Breast epithelium (tissue), 4 donors: ENCODE measurements around the gene ZNF514. TPM values are rescaled to one million over a fixed set of nuclear protein-coding genes. Genes with fewer than 3 reads are reported as not detected.

Experiments
- DNase-seq, 2 donors: peaks; one replicate each; pipeline ENCODE4 v3.0.0-alpha.2; 2019; ENCODE audit warnings: low spot score in 2 of 2
- H3K27ac ChIP-seq, 2 donors: fragments of 200-600 bp; sonication (generic) in 1 of 2; one replicate each; pipeline ENCODE4 v1.5.1; 2016 to 2019; ENCODE audit warnings: mild to moderate bottlenecking in 1 of 2
- H3K27me3 ChIP-seq, 2 donors: fragments of 200-600 bp; sonication (generic) in 1 of 2; one replicate each; pipeline versions ENCODE4 v1.5.1 to v1.6.0; 2017 to 2019; ENCODE audit warnings: control low read depth in 1 of 2, mild to moderate bottlenecking in 1 of 2
- H3K36me3 ChIP-seq: fragments of 200-600 bp; one replicate; pipeline ENCODE4 v1.5.1; 2019
- H3K4me1 ChIP-seq, 2 donors: fragments of 200-600 bp; sonication (generic); one replicate each; pipeline ENCODE4 v1.5.1; 2016 to 2019; ENCODE audit warnings: control low read depth in 1 of 2
- H3K4me3 ChIP-seq, 3 donors: fragments of 200-600 bp; sonication (generic); 1 replicate in 2 of 3; 2 replicates in 1 of 3; pipeline ENCODE4 v1.5.1; 2016 to 2019; ENCODE audit warnings: mild to moderate bottlenecking in 3 of 3, moderate library complexity in 2 of 3
- H3K9me3 ChIP-seq, 2 donors: fragments of 200-600 bp; sonication (generic) in 1 of 2; one replicate each; pipeline ENCODE4 v1.5.1; 2016 to 2019; ENCODE audit warnings: control low read depth in 1 of 2
- POLR2A ChIP-seq: fragments of 450-650 bp; IDR thresholded peaks from one replicate; pipeline ENCODE4 v1.6.1; 2016; ENCODE audit warnings: antibody characterized with exemption, mild to moderate bottlenecking, moderate library complexity
- POLR2AphosphoS5 ChIP-seq, 3 donors: sonication (generic); formaldehyde crosslinking; IDR thresholded peaks; one replicate each; pipeline ENCODE4 v1.6.1; 2017; ENCODE audit warnings: antibody characterized with exemption in 3 of 3
- intact Hi-C: fragments of 100-400 bp; cut with DNase I; formaldehyde crosslinking; loops from one replicate; pipeline ENCODE4 v1.15.1; 2023; ENCODE audit warnings: low total_unique reads
- total RNA-seq, 3 donors: library from RNA; depleted of rRNA; stranded (reverse); fragments of >200 nt; gene quantifications; one replicate each; pipeline ENCODE4 v1.1.0, GENCODE V29; 2016
- TF ChIP-seq, protein P1 (sequence below), 3 donors: fragments of 450-650 bp; IDR thresholded peaks; one replicate each; pipeline ENCODE4 v1.5.1; 2016 to 2017; ENCODE audit warnings: antibody characterized with exemption in 3 of 3, mild to moderate bottlenecking in 3 of 3, moderate library complexity in 3 of 3

ZNF514 gene
- total RNA-seq, 3 donors from 2014 or later: 18.7 to 36.1 (median 25.3) TPM

DNA sequence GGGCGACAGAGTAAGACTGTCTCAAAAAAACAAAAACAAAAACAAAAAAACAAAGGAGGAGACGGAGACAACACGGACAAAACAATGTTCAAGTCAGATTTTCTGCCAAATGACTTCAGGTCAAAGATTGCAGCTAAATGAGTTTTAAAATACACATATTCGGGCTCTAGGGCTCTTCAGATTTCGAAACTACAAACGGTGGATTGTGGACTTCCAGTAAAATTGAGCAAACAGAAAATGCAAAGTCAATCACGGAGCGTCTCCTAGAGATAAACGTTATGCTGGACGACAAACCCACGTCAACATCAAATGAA, 38.6 kb downstream of the ZNF514 start:
- DNase-seq: no peak
- peak overlapping the region; percentile 80 to 87 (median 86) for H3K4me3 ChIP-seq
- H3K27ac ChIP-seq: peak overlapping the region; percentile 88 to 90
- intact Hi-C loops: no loop called here
- no peak for TF ChIP-seq POLR2A
- TF ChIP-seq, protein P1, sequence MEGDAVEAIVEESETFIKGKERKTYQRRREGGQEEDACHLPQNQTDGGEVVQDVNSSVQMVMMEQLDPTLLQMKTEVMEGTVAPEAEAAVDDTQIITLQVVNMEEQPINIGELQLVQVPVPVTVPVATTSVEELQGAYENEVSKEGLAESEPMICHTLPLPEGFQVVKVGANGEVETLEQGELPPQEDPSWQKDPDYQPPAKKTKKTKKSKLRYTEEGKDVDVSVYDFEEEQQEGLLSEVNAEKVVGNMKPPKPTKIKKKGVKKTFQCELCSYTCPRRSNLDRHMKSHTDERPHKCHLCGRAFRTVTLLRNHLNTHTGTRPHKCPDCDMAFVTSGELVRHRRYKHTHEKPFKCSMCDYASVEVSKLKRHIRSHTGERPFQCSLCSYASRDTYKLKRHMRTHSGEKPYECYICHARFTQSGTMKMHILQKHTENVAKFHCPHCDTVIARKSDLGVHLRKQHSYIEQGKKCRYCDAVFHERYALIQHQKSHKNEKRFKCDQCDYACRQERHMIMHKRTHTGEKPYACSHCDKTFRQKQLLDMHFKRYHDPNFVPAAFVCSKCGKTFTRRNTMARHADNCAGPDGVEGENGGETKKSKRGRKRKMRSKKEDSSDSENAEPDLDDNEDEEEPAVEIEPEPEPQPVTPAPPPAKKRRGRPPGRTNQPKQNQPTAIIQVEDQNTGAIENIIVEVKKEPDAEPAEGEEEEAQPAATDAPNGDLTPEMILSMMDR (IDR thresholded peaks at IDR 0.05): no peak
- TF ChIP-seq POLR2AphosphoS5 (IDR thresholded peaks at IDR 0.05): no peak
- no peaks in the 10 kb centered on the region for H3K9me3 ChIP-seq
- H3K27me3 ChIP-seq: no peaks in the 10 kb centered on the region
- peaks cover 0 to 4% of the 10 kb centered on the region in 2 donors for H3K4me1 ChIP-seq
- no peaks in the 10 kb centered on the region for H3K36me3 ChIP-seq

DNA sequence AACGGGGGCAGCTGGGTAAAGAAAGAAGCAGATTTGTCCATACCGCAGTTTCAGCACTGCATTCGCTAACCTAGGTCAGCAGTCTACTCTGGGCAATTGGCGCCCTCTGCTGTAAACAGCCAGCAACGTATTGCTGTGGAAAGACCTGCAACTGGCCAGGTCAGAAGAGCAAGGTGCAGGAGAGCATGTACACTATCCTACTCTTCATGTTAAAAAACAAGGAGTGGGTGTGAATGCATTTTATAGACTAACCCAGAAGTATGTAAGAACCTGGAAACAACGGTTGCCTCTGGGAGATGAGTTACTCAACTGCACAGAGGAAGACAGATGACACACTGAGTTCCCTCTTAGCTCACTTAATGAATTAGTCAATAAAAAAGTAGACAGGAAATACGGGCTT, 44.2 kb downstream of the ZNF514 start:
- Histone ChIP-seq H3K27me3 (no peaks in the 10 kb centered on the region), H3K36me3 (no peaks in the 10 kb centered on the region), H3K4me1 (peaks cover 0 to 1% of the 10 kb centered on the region in 2 donors), H3K4me3 (no peak overlapping the region), H3K9me3 (no peaks in the 10 kb centered on the region), H3K27ac (no peak overlapping the region)
- intact Hi-C loops: no loop called here
- no peak for TF ChIP-seq POLR2AphosphoS5 (IDR thresholded peaks at IDR 0.05)
- TF ChIP-seq, protein P1 (IDR thresholded peaks at IDR 0.05): peak in 2 of 3 donors; percentile 61 to 68
- no peak for TF ChIP-seq POLR2A
- DNase-seq: peak; percentile 49 to 58

DNA sequence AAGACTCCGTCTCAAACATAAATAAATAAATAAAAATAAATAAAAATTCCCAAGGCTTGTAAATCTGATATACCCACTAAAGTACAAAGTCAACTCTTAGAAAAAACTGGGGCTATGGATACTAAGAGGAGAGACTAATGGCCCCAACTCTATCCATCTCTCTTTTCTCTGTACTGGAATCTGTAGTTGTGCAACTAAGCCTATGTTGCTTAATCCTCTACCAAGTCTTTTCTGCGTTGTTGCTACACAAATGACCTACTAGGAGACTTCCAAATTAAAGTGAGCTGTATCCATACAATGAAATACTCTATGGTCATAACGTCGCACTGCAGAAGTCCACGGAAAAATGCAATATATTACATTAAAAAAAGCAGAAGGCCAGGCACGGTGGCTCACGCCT, 46.2 kb downstream of the ZNF514 start:
- no peaks in the 10 kb centered on the region for H3K4me1 ChIP-seq
- H3K4me3 ChIP-seq: no peak overlapping the region
- TF ChIP-seq POLR2AphosphoS5 (IDR thresholded peaks at IDR 0.05) (no peak), POLR2A (no peak)
- TF ChIP-seq, protein P1 (IDR thresholded peaks at IDR 0.05): no peak
- H3K36me3 ChIP-seq: no peaks in the 10 kb centered on the region
- H3K9me3 ChIP-seq: no peaks in the 10 kb centered on the region
- DNase-seq: no peak
- no peak overlapping the region for H3K27ac ChIP-seq
- H3K27me3 ChIP-seq: no peaks in the 10 kb centered on the region
- intact Hi-C loops: no loop called here

DNA sequence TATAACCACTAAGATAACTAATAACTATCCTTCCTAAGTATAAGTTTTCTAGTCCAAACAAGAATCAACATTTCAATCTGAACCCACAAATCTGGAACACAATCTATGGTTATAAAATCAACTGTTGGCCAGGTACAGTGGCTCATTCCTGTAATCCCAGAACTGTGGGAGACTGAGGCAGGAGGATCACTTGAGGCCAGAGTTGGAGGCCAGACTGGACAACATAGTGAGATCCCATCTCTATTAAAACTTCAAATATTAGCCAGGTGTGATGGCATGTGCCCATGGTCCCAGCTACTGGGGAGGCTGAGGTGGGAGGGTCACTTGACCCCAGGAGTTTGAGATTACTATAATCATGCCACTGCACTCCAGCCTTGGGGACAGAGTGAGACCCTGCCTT, 49.3 kb downstream of the ZNF514 start:
- peaks cover 14% of the 10 kb centered on the region for H3K36me3 ChIP-seq
- no peak for DNase-seq
- no peak overlapping the region for H3K27ac ChIP-seq
- no peak overlapping the region for H3K4me3 ChIP-seq
- TF ChIP-seq POLR2AphosphoS5 (IDR thresholded peaks at IDR 0.05) (no peak), POLR2A (no peak)
- TF ChIP-seq, protein P1 (IDR thresholded peaks at IDR 0.05): no peak
- intact Hi-C loops: no loop called here
- H3K9me3 ChIP-seq: no peaks in the 10 kb centered on the region
- H3K27me3 ChIP-seq: no peaks in the 10 kb centered on the region
- H3K4me1 ChIP-seq: no peaks in the 10 kb centered on the region

DNA sequence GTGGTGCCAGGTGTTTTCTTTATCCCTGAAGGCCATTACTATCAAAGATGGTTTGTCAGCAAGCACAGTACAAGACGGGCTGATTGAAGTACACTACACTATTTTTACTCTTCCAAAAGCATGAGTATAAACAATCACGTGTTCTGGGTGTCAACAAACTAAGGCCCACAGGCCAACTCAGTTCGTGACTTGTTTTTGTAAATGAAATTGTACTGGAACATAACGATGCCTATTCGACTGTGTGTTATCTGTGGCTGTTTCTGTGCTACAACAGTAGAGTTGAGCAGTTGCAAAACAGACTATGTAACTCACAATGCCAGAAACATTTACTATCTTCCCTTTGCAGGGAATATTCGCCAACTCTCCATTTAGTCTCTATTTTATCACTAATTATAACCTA, 50.4 kb downstream of the ZNF514 start:
- Histone ChIP-seq H3K36me3 (peaks cover 14% of the 10 kb centered on the region), H3K27me3 (no peaks in the 10 kb centered on the region), H3K27ac (no peak overlapping the region), H3K4me1 (no peaks in the 10 kb centered on the region), H3K9me3 (no peaks in the 10 kb centered on the region), H3K4me3 (no peak overlapping the region)
- DNase-seq: no peak
- TF ChIP-seq, protein P1 (IDR thresholded peaks at IDR 0.05): no peak
- TF ChIP-seq POLR2A (no peak), POLR2AphosphoS5 (IDR thresholded peaks at IDR 0.05) (no peak)
- intact Hi-C loops: no loop called here
